NCI-H748 (cell line): Measurements from ENCODE around the gene SLC35D2.

Experiments
- DNase-seq: peaks from one replicate; lab custom pipeline; 2025; ENCODE audit not compliant: unreplicated experiment; lab: John Stamatoyannopoulos, UW

Gene SLC35D2

GRCh38 chr9:96383165-96383942 is at the start of gene SLC35D2:
SLC35D2 (minus strand) TSS chr9:96383711; CDS start chr9:96383634, 77 bp downstream.
- DNase-seq, result no peak

- DNase-seq, result no peak
Measured at GRCh38 chr9:96430377-96430776, 46.9 kb upstream of the SLC35D2 start.

- no peak for DNase-seq
Measured at GRCh38 chr9:96429732-96430131, 46.2 kb upstream of the SLC35D2 start.

- no peak for DNase-seq
Measured at GRCh38 chr9:96425500-96426169, 42.1 kb upstream of the SLC35D2 start.

- no peak for DNase-seq
Measured at GRCh38 chr9:96423985-96424336, 40.5 kb upstream of the SLC35D2 start.

- no peak for DNase-seq
Measured at GRCh38 chr9:96423322-96423984, 39.9 kb upstream of the SLC35D2 start.

- DNase-seq, result peak; percentile 30
Measured at GRCh38 chr9:96420468-96421219, 37.1 kb upstream of the SLC35D2 start.

- no peak for DNase-seq
Measured at GRCh38 chr9:96419691-96419969, 36.1 kb upstream of the SLC35D2 start.

- DNase-seq, result peak; percentile 96
Measured at GRCh38 chr9:96418920-96419690, 35.6 kb upstream of the SLC35D2 start.

GRCh38 chr9:96418083-96418919 is 34.8 kb upstream of the SLC35D2 start, which contains the start of gene ZNF367:
ZNF367 (minus strand) TSS chr9:96418370; CDS start chr9:96418032, 338 bp downstream.
- peak; percentile 99 for DNase-seq

- DNase-seq, result peak; percentile 58
Measured at GRCh38 chr9:96417661-96418082, 34.2 kb upstream of the SLC35D2 start.

- DNase-seq, result peak; percentile 93
Measured at GRCh38 chr9:96417051-96417586, 33.6 kb upstream of the SLC35D2 start.

GRCh38 chr9:96413302-96414221 is 30.1 kb upstream of the SLC35D2 start:
- peak; percentile 42 for DNase-seq

GRCh38 chr9:96412174-96412913 is 28.8 kb upstream of the SLC35D2 start:
- no peak for DNase-seq

GRCh38 chr9:96411129-96411838 is 27.8 kb upstream of the SLC35D2 start:
- no peak for DNase-seq

- peak; percentile 31 for DNase-seq
Measured at GRCh38 chr9:96408409-96409280, 25.1 kb upstream of the SLC35D2 start.
